Hematopoietic multipotent progenitor cell (in vitro differentiated cells): ENCODE results near the gene KCNG1. TPM values are rescaled to one million over a fixed set of nuclear protein-coding genes. Genes with fewer than 3 reads are reported as not detected.
"Not testable (repeated sequence)": the region's sequence is repeated elsewhere in the genome, so short reads cannot be mapped to it uniquely, and the experiment has no call there.

ENCODE experiments used
- DNase-seq, 3 donors: peaks; one replicate each; pipeline ENCODE4 v3.0.0-alpha.2; 2011 to 2015; ENCODE audit warnings: low read depth in 2 of 3, low spot score in 2 of 3
- total RNA-seq: library from RNA; depleted of rRNA; stranded (reverse); fragments of >200 nt; gene quantifications from one replicate; pipeline ENCODE4 v1.2.3, GENCODE V29; 2012

The KCNG1 gene
- total RNA-seq, 1 donor: 0.27 TPM

DNA sequence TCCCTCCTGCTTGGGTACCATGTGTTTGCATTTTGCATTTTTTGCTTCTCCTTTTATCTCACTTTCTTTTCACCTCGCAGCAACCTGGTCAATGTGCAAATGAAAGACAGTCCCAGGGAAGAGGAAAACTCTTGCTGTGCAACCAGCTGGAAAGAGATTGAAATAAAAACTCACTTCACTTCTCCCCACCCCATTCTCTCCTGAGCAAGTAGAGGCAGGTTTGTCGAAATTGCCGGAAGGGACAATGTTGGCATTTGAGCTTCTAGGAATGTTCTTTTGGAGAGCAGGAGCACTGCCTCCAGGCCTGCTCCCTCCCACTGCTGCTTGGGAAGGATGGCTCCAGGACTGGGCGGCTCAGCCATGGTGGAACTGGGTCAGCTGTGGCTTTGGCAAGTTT lies 30.6 kb downstream of the KCNG1 start:
- DNase-seq: no peak

GRCh38 chr20:50991076-50991475 lies 31.8 kb downstream of the KCNG1 start:
- no peak for DNase-seq

- peak; percentile 53 to 87 (median 73) for DNase-seq
Measured at GRCh38 chr20:50987493-50988210, 35.3 kb downstream of the KCNG1 start.

DNA sequence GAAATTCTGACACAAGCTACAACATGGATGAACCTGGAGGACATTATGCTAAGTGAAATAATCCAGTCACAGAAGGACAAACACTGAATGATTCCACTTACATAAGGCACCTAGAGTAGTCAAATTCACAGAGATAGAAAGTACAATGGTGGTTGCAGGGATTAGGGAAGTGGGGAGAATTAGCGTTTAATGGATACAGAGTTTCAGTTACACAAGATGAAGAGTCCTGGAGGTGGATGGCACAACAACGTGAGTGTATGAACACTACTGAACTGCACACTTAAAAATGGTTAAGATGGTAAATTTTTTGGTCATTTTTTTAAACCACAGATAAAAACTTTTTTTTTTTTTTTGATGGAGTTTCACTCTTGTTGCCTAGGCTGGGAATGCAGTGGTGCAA lies 39.6 kb downstream of the KCNG1 start:
- no peak for DNase-seq

DNA sequence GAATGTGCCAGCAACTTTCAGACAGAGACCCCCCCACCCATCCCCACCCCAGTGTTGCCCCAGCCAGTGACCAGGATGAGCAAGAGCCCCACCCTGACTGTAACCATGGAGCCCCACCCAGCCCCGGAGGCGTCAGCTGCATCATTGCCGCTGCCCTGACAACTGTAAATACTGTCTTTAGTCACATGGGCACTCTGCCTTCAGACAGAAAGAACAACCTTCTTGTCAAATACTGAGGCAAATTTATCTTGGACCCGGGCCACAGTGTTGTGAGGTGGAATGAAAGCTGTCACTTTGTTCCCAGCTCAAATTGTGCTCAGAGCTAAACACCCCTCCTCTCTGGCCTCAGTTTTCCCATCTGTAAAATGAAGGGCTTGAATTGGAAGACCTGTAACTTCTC lies 40.5 kb downstream of the KCNG1 start:
- DNase-seq: no peak

GRCh38 chr20:50981714-50982048 lies 41.2 kb downstream of the KCNG1 start:
- no peak for DNase-seq

GRCh38 chr20:50980851-50981713 lies 41.8 kb downstream of the KCNG1 start:
- peak in 2 of 3 donors; percentile 62 to 84 for DNase-seq

DNA sequence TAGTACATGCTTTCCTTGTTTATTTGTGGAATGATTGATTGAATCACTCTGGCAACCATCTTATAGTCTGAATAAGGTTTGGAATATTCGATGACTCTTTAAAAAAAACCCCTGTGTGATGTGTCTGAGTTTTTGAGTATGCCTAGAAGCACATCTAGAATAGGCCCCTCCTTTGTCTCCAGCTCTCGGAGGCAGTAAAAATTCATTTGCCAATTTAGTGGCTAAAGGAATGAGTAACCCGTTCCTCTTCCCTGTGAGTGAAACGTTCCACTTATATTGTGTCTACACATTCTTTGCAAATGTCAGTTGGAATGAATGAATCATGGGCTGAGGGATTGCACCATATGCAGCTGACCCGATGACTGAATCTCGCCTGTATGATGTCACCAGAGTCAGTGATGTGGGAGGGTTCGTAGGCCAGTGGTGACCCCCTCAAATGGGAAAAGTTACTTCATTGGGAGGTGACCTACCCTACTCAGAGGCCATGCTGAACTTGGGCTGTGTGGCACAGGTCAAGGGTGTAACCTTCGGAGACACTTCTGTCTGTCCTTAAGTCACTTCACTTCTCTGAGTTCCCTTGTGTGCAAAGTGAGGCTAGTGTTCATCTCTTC lies 42.7 kb downstream of the KCNG1 start:
- DNase-seq: no peak

GRCh38 chr20:50978533-50978932 lies 44.4 kb downstream of the KCNG1 start:
- not testable (repeated sequence) for DNase-seq

- DNase-seq: no peak
Measured at GRCh38 chr20:50977066-50978021, 45.6 kb downstream of the KCNG1 start.

DNA sequence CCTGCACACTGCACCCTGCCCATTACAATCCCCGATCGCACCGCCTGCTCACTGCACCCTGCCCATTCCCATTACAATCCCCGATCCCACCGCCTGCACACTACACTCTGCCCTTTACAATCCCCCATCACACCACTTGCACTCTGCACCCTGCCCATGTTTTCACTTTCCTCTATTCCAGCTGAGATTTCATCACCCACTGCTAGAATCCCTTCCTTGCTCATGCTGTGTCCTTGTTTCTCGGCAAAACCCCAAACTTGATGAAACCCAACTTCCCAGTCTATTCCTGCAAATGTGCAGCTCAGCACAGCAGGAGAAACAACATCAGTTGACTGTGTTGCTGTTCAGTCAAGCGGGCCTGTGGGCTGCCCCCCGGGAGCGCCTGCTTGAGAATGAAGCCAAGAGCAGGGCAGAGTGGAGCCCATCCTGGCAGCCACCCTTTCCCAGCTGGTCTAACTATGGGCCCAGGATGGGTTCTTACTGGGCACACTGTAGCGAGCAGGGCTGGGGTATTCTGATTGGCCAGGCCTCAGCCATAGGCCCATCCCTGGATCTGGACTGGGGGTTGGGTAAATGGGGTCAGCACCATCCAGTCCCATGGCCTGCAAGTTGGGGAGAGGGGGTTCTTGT lies 47.1 kb downstream of the KCNG1 start:
- DNase-seq: no peak

DNA sequence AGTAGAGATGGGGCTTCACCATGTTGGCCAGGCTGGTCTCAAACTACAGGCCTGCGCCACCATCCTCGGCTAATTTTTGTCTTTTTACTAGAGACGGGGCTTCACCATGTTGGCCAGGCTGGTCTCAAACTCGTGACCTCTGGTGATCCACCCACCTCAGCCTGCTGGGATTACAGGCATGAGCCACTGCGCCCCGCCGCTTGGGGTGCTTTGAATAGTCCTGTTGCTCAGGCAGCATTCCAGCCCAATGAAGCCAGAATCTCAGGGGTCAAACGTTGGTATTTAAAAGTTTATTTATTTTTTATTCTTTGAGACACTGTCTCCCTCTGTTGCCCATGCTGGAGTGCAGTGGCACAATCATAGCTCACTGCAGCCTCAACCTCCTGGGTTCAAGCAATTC lies 53.0 kb downstream of the KCNG1 start:
- DNase-seq: no peak

- DNase-seq: no peak
Measured at GRCh38 chr20:50969435-50969834, 53.5 kb downstream of the KCNG1 start.

GRCh38 chr20:50968289-50968688 lies 54.6 kb downstream of the KCNG1 start:
- no peak for DNase-seq

GRCh38 chr20:50967586-50967985 lies 55.3 kb downstream of the KCNG1 start:
- no peak for DNase-seq

DNA sequence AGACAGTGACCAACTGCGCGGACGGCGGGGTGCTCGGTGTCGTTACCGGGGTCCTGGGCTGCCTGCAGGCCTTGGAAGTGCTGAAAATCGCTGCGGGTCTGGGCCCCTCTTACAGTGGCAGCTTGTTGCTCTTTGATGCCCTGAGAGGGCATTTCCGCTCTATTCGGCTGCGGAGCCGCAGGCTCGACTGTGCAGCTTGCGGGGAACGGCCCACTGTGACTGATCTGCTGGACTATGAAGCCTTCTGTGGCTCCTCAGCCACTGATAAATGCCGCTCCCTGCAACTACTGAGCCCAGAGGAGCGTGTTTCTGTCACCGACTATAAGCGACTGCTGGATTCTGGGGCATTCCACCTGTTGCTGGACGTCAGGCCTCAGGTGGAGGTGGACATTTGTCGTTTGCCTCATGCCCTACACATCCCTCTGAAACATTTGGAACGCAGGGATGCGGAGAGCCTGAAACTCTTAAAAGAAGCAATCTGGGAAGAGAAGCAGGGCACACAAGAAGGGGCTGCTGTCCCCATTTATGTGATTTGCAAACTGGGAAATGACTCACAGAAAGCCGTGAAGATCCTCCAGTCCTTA lies 63.3 kb downstream of the KCNG1 start:
- no peak for DNase-seq

DNA sequence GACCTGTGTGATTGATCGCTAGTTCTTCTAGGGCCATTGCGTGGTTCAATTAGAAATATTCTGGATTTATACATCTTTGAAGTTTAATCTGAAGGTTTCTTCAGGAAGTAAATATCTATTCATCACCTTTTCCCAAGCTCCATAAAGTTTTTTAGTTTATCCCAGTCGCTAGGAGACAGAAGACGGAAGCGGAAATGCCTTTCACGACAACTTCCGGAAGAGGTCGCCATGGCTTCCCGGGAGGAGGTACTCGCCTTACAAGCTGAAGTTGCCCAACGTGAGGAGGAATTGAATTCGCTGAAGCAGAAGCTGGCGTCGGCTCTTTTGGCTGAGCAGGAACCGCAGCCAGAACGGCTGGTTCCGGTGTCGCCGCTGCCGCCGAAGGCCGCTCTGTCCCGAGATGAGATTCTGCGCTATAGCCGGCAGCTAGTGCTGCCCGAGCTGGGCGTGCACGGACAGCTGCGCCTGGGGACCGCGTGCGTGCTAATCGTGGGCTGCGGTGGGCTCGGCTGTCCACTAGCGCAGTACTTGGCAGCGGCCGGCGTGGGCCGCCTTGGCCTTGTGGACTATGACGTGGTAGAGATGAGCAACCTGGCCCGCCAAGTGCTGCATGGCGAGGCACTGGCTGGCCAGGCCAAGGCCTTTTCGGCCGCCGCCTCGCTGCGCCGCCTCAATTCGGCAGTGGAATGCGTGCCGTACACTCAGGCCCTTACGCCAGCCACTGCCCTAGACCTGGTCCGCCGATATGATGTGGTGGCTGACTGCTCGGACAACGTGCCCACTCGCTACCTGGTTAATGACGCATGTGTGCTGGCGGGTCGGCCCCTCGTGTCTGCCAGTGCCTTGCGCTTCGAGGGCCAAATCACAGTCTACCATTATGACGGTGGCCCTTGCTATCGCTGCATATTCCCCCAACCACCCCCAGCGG lies 64.0 kb downstream of the KCNG1 start, which contains the start of gene MOCS3:
Gene MOCS3 (plus strand): TSS at position 204 of the 928 bp plus-strand sequence. CDS start 25 bp downstream, at position 229.
- DNase-seq: peak; percentile 82 to 97 (median 95)

GRCh38 chr20:50957798-50958614 lies 64.9 kb downstream of the KCNG1 start, which contains the start of gene DPM1:
DPM1 (minus strand) TSS chr20:50958532; CDS start chr20:50958523, 9 bp downstream.
- peak in 2 of 3 donors; percentile 55 to 93 for DNase-seq
